GM12878 (cell line): ENCODE data around the gene COLQ.

Experiments used
- BACH1 ChIP-seq: fragments of 450-650 bp; IDR thresholded peaks from 2 replicates; pipeline ENCODE4 v1.6.1; 2017; ENCODE audit warnings: mild to moderate bottlenecking, borderline replicate concordance
- CTCF ChIP-seq, 3 experiments: IDR thresholded peaks in 2 of 3; conservative IDR thresholded peaks in 1 of 3; 2 replicates each; pipeline ENCODE4 v1.5.1; 2011; ENCODE audit warnings: low read depth in 3 of 3, low read length in 3 of 3, mild to moderate bottlenecking in 3 of 3, control low read depth in 2 of 3, moderate library complexity in 2 of 3, inconsistent platforms in 1 of 3, mixed read lengths in 1 of 3; ENCODE audit not compliant: control insufficient read depth in 2 of 3, insufficient read depth in 1 of 3; ENCODE audit errors: extremely low read depth in 1 of 3
- JUND ChIP-seq: IDR thresholded peaks from 2 replicates; pipeline ENCODE4 v1.6.1; 2012; ENCODE audit warnings: low read depth, mild to moderate bottlenecking, low read length, improper control_type of control experiment, moderate library complexity
- KLF5 ChIP-seq: fragments of 450-650 bp; IDR thresholded peaks from 2 replicates; pipeline ENCODE4 v1.6.1; 2014; ENCODE audit warnings: mild to moderate bottlenecking; ENCODE audit not compliant: partially characterized antibody
- NFYB ChIP-seq: IDR thresholded peaks from 2 replicates; pipeline ENCODE4 v1.6.1; 2011; ENCODE audit warnings: low read depth, mild to moderate bottlenecking, low read length, improper control_type of control experiment, moderate library complexity; ENCODE audit not compliant: insufficient read depth
- POLR2A ChIP-seq: IDR thresholded peaks from 2 replicates; pipeline ENCODE4 v1.6.1; 2011; ENCODE audit warnings: low read depth, mild to moderate bottlenecking, low read length
- POLR2AphosphoS5 ChIP-seq: IDR thresholded peaks from 2 replicates; pipeline ENCODE4 v1.6.1; 2011; ENCODE audit warnings: mild to moderate bottlenecking, low read length, inconsistent platforms
- REST ChIP-seq: IDR thresholded peaks from 2 replicates; pipeline ENCODE4 v1.6.1; 2012; ENCODE audit warnings: mild to moderate bottlenecking, low read depth, low read length
- RFX5 ChIP-seq: IDR thresholded peaks from 2 replicates; pipeline ENCODE4 v1.6.1; 2011; ENCODE audit warnings: low read depth, low read length, improper control_type of control experiment
- SUZ12 ChIP-seq: fragments of 200-600 bp; sonication (generic); IDR thresholded peaks from one replicate; pipeline ENCODE4 v1.6.1; 2018; ENCODE audit warnings: antibody characterized with exemption, mild to moderate bottlenecking; ENCODE audit not compliant: unreplicated experiment
- USF1 ChIP-seq: IDR thresholded peaks from 2 replicates; pipeline ENCODE4 v1.6.1; 2011; ENCODE audit warnings: borderline replicate concordance, low read depth, mild to moderate bottlenecking, moderate library complexity, mixed read lengths, low read length; ENCODE audit not compliant: insufficient read depth; ENCODE audit errors: extremely low read length
- YY1 ChIP-seq: IDR thresholded peaks from 2 replicates; pipeline ENCODE4 v1.6.1; 2011; ENCODE audit warnings: low read depth, mild to moderate bottlenecking, low read length

GRCh38 chr3:15404767-15405166 lies 116.7 kb downstream of the COLQ start:
- TF ChIP-seq CTCF (IDR thresholded peaks at IDR 0.05 in 2 of 3, conservative IDR thresholded peaks at IDR 0.05 in 1 of 3; ENCODE audit: control insufficient read depth in 2 of 3, extremely low read depth in 1 of 3, insufficient read depth in 1 of 3, low read depth in 3 of 3, low read length in 3 of 3) (no peak), JUND (no peak), POLR2A (no peak), YY1 (no peak), NFYB (no peak), SUZ12 (no peak), REST (no peak), KLF5 (no peak), RFX5 (no peak), BACH1 (no peak), USF1 (no peak), POLR2AphosphoS5 (no peak)
